HK-2 (cell line): ENCODE data around the gene CBLB.
"Not testable (repeated sequence)": the region's sequence is repeated elsewhere in the genome, so short reads cannot be mapped to it uniquely, and the experiment has no call there.

Experiments
- DNase-seq: peaks from one replicate; pipeline ENCODE4 v3.0.0-alpha.2; 2018; ENCODE audit not compliant: unreplicated experiment

CBLB gene

DNA sequence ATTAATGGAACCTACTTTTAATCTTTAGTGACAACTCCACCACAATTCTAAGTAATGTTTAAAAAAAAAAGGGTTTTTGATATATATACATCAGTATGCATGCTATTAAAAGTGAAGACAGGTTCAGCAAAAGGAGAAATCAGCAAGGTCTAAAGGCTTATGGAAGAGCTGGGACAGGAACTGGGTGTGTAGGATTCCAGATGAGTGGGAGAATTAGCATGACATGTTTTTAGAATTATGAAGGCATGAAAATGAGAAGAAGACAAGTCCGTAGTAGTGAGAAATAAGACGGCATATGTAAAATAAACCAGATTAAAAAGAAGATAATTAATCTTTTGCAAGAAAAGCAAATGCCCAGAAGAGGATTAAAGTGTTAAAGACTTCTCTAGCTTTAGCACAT lies 52.0 kb downstream of the CBLB start:
- DNase-seq, result no peak

DNA sequence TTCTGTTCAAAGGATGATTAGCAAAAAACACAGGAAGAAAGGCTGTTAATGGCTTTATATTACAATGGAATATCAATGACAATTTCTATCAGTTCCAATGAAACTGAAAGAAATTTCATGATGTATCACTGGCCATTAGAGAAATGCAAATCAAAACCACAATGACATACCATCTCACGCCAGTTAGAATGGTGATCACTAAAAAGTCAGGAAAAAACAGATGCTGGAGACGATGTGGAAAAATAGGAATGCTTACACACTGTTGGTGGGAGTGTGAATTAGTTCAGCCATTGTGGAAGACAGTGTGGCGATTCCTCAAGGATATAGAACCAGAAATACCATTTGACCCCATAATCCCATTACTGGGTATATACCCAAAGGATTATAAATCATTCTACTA lies 53.5 kb downstream of the CBLB start:
- DNase-seq, result not testable (repeated sequence)

DNA sequence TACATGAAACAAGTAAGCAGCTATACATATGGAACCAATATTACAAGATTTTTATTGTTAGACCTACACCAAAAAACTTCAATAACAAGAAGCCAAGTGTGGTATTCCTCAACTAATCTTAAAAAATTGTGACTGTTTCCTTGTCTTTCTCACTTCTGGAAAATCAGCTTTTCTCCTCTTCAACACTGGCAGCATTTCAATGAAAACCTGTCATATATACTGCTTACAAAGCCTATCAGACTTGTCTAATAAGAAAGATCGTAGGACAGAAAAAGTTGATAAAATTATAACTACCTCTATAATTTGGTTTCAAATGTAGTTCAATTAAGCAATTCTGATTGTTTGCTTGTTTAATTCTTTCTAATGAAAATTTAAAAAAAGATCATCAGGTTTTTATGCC lies 55.1 kb downstream of the CBLB start:
- DNase-seq, result no peak

DNA sequence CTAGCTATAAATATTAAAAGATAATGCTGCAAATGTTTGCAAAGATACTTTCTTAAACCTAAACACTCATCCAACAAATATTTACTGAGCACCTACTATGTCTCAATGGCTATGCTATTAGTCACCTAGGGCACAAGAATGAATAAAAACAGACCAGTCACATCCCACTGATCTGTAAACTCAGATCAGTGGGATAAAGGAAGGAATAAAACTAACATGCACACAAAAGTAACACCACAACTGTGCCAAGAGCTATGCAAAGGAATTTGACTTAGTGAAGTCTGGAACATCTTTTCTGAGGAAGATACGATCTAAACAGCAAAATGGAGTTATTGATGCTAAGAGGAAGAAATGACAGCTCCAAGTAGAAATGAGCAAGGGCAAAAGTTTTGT lies 56.6 kb downstream of the CBLB start:
- DNase-seq, result no peak

DNA sequence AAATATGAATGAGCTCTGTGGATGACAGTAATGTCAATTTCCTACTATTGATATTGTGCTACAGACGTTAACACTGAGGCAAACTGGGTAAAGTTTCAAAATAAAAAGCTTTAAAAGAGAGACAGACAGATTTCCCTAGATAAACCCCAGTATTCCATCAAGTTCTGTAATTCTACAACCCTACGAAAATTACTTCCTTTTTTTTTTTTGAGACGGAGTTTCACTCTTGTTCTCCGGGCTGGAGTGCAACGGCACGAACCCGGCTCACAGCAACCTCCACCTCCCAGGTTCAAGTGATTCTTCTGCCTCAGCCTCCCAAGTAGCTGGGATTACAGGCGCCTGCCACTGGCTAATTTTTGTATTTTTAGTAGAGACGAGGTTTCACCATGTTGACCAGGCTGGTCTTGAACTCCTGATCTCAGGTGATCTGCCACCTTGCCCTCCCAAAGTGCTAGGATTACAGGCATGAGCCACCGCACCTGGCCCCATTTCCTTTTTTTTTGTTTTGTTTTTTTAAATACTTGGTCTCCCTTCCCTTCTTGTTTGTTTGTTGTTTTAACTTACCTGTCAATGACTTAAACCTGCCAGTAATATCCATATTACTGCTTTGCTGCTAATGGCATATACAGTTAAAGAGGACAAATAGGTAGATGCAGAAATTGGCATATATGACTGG lies 57.2 kb downstream of the CBLB start:
- DNase-seq, result no peak

DNA sequence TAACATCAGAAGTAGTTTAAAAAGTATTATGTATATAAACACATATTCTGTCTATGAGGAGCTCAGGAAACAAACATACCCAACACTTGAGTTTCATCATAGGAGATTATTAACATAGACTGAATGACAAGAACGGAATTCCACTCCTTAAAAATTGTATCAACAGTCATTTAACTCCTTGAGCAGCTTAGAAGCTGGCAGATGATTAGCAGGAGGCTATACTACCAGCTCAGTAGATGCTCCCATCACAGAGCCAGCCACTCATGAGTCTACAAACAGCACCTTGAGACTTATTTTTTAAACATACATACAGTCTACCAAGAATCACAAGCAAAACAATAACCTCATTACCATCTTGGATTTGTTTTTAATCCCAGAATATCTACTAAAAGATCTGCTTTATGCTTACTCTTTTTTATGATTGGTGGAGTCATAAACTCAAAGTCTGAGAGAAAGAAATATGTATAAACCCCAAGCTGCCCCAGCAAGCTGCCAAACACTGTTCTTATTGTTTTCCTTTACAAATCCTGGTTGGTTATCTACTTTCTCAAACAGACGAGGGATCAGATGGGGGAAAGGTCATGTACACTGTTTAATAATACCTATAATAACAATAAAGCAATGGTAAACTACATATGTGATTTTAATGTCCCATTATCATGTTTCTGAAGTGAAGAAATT lies 59.5 kb downstream of the CBLB start:
- DNase-seq, result no peak

DNA sequence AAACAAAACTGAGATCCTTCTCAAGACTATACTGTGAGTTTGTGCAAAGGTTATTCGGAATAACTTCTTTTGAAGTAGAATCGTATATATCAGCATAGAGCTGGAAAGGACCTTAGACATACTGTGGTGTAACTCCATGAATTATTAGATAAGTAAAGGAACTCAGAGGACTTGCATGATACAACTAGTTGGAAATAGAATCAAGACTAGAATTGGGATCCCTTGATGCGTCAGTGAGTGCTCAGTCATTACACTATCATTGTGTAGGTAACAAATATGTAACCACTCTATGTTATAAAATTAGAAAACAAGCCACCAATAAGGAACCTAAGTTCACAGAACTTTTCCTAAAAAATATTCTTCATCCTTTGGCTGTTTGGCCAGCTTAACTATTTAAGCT lies 61.1 kb downstream of the CBLB start:
- DNase-seq, result no peak

DNA sequence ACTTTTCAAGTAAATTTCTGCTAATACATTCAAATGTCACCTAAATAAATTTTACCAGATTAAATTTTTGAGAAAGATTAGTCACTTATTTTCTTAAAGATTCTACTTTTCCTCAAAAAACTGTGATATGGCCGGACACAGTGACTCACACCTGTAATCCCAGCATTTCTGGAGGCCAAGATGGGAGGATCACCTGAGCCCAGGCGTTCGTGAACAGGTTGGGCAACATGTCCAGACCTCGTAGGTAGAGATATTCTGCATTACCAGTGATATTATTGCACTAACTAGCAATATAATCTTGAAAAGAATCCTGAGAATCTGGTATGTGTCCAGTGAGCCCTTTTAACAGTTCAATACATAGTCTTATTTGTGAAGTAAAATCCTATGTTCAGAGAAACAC lies 61.7 kb downstream of the CBLB start:
- no peak for DNase-seq

DNA sequence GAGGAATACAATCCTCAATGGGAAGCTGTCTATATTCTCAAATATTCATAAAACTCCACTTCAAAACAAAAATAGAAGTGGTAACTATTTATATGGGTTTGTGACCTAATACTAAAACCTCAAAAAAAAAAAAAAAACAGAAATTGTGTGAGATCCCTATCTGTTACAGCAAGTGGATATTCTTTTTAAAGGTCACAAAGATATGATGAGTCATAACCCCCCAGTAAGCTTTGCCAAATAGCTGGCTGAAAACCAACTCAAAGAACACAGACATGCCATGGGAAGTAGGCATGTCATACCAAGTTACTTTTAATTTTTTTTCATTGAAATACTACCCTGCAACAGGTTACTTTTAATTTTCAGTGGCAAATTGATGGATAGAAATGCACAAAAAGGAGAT lies 62.5 kb downstream of the CBLB start:
- DNase-seq, result no peak

DNA sequence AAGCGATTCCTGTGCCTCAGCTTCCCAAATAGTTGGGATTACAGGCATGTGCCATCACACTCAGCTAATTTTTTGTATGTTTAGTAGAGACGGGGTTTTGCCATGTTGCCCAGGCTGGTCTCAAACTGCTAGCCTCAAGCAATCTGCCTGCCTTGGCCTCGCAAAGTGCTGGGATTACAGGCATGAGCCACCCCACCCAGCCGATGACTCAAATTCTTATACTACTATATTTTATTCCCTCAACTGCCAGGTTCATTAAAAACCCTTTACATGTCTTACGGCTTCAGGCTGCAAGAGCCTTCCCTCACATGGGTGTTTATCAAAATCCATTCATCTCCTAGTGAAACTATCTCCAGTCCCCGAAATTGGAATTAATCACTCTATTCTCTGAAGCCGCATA lies 63.4 kb downstream of the CBLB start:
- no peak for DNase-seq

DNA sequence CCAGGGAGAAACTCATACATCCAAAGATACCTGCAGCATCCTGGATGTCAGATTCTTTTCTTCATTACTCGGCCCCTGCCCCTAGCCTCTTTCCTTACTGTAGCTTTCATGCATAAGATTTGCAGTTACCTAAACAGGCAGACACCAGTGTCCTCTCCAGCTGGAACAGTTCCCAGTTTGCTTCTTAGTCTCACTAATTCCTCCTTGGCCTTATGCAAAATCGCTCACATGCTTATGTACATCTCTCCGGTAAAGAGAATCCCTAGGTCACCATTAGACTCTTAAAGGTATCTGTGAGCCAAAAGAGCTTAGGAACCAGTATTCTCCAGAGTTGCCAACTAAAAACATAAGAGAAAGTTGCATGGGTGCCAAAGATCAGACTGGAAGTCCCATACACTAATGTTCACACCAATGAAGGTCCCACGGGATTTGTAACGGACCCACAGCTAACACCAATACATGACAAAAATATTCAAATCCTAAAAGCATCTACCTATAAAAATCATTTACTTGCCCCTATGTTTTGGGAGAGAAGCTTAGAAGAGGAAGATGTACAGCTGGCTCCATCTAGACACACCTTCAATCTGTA lies 66.6 kb downstream of the CBLB start:
- DNase-seq, result no peak

DNA sequence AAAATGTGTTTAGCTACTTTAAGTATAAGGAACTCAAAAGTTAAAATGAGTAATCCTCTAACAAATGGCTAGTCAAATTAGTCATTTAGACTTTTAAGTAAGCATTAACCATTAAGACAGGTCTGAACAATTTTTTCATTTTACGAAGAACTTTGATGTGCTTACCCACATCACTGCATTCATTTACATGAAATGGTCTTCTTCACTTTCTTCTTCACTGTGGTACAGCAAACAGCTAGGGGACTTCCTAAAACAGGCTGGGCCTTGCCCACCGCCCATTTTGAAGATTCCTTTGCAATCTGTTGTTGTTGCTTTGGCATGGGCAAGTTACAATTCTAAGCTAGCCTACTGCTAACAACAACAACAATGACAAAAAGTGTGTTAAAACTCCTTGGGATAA lies 67.4 kb downstream of the CBLB start:
- DNase-seq, result no peak

DNA sequence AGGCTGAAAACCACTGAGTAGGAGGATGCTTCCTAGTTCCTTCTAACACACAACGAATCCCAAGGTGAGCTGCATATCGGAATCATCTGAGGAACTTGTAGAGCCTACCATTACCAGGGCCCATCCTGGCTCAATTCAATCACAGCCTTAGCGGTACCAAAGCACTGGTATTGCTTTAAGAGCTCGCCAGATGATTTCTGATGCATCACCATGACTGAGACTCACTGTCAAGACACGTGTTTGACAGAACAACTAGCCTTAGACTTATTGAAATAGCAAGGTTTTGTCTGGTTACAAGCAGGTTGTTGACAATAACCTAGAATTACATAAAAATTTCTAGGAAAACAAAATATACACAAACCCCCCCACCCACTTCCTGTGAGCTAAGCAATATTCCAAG lies 68.5 kb downstream of the CBLB start:
- no peak for DNase-seq

DNA sequence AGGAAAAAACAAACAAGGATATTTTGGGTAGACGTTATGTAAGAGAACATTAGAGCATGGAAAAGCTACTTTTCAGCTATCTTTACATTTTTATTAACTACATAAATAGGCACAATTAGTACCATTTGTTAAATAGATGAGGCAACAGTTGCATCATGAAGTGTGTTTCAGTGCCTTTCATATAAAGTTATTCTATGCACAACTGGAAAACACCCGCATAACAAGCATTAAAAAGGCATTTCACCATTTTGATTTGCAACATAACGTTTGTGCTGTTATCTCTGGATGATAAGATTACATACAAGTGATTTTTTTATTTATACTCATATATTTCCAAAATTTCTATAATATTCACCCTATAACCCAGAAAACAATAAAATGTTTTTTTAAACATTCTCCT lies 69.5 kb downstream of the CBLB start:
- no peak for DNase-seq

DNA sequence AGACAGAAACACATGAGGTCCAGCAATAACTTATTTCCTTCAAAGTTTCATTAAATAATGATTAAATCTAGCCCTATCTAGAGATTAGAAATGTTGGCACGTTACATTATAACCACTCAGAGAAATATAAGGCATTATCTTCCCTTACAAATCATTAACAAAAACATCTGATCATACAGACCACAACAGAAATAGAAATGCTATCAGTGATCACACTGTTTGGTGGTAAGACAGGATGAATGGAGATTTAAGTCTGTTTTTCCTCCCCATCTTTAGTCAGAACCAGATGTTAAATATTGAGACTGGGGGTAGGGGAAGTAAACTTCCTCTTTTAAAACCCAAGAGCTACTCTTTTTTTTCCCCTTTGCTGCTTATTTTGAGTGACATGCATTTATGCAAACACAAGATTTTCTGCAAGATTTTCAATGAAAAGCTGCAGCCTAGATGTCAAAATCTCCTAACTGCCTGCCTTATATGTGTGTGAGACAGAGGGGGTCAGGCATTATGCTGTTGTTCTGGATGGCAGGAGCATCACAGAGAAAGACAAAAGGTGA lies 70.4 kb downstream of the CBLB start:
- no peak for DNase-seq

DNA sequence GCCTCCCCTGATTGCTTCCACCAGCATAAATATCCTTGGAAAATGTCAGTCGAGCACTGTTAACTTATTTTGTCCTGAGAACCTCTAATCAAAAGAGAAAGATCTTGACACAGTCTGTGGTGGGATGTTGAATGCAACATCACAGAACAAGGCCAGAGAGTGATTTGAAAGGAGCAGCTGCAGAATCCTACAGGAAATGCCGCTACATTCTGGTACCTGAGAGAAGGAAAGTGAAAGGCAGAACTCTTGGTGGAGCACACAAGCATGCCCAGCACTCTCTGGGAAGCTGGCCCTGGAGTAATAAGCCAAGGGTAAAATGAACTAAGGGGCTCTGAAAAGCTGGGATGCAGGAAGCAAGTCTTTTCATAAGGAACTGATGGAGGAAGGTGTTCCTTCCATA lies 75.8 kb downstream of the CBLB start:
- DNase-seq, result no peak

DNA sequence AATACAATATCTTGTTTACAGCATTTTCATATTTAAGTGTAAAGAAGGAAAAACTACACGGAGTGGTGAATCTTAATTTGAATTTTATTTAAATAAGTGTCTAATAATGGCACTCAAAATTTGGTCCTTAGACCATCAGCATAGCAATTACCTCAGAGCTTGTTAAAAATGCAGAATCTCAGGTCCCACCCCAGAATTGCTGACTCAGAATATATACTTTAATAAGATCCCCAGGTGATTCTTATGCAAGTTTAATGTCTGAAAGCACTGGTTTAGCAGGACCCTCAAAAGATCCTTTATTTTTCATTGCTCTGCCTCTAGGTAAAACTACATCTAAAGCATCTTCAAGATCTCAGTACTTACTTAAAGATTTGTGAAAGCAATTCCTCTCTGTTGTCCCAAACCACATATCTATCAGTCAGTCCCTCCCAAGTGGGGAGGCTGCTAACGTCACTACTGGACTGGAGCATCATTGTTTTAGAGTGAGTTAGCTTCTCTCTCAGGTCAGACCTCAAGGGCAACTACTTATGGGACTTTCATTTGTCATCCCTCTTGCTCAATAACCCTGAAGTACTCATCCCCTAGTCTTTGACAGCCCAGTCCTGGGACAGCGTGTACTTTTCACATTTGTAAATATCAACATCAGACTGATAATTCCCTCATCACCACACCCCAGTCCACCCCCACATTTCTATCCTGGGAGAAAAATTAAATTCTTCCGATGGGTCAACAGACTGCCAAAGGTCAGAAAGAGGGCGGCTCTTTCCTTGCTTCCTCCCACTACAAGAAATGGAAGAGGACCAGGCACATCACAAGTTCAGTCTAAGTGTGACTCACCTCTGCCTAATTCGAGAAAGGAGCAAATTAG lies 76.7 kb downstream of the CBLB start:
- DNase-seq, result no peak

DNA sequence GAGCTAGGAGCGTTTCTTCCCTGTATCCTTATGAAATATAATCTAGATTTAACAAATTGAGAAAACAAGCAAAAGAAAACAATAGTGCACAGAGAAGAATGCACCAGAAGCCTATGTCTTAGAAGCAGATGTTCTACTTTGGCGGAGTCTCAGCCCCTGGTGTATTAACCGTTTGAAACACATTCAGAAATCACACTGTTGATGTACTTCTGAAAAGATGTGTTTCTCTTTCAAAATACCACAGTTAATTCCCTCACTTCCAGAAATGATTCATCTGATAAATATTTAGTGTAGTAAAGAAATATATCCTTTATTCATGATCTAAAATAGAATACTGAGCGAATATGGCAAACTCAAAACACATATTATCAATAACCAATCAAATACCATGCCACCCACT lies 77.7 kb downstream of the CBLB start:
- DNase-seq, result no peak

DNA sequence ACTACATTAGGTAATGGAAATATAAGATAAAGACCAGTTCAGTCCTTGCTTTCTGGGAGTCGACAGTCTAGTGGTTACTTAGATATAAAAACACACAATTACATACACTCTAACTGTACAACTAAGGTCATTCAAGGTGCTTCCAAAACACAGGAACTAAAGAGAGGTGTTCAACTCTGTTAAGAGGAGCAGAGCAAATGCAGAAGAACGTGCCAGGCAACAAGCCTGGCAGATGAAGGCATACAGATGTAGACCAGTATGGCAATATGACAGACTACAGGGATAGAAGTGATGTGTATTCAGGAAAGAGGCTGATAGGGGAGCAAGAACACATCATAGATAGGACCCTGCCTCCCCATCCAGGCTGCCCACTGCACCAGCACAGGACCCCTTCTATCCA lies 78.3 kb downstream of the CBLB start:
- DNase-seq, result no peak

DNA sequence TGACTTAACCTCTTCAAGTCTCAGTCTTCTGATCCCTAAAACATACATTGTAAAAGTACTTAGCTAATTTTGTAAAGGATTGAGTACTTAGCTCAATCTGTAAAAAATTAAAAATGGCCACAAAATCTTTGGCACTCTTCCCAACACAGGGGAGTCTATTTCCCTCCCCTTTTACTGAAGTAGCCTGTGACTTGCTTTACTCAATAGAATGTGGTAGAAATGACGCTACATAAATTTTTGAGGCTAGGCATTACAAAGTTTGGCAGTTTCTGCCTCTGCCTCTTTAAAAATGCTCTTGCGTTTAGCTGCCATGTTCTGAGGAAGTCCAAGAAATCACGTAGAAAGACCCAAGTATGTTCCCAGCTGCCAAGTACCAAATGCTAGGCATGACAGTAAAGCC lies 80.2 kb downstream of the CBLB start:
- no peak for DNase-seq

DNA sequence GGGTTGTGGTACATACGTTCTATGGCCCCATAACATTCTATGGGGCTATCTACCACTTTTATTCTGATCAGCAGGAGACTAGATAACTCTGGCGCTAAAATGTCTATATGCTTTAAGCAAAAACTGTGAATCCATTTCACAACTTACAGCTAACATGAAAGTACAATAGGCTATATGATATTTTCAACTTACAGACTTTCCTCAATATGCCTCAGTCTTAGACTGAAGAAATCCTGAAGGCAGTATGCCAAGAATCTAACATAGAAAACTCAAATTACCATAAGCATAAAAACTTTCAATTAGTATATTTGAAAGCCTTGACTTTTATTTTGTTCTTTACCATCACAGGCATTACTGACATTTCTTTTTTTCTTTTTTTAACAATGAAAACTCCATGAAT lies 81.4 kb downstream of the CBLB start:
- no peak for DNase-seq

DNA sequence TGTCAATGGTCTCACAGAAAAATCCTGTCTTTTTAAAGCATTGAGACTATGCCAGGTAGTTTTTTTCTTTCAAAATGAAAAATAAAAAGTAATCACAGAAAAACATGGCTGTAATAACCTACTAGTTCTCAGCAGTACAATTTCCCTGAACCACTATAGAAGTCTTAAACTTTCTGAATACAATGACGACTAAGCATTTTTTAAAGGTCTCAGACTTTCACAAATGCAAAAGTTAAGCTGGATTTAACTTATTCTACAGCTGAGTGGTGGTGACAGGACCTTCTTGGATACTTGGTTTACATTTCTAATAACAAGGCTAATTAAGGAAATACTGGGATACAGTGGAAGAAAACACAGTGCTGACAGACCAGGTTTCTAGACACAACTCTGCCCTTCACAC lies 81.8 kb downstream of the CBLB start:
- DNase-seq, result no peak
